GM12891 (cell line): ENCODE results near the gene NAV2.

Source experiments
- POLR2AphosphoS5 ChIP-seq: IDR thresholded peaks from 2 replicates; pipeline ENCODE4 v1.6.1; 2011; ENCODE audit warnings: low read depth, low read length, control low read depth
- SPI1 ChIP-seq: IDR thresholded peaks from 2 replicates; pipeline ENCODE4 v1.6.1; 2011; ENCODE audit warnings: low read depth, low read length, control low read depth

GRCh38 chr11:19675397-19675796 lies 37.2 kb upstream of the NAV2 start:
- TF ChIP-seq POLR2AphosphoS5 (no peak), SPI1 (no peak)
